Uterus (tissue), 2 donors: ENCODE measurements around the gene SGF29.

Source experiments
- CTCF ChIP-seq, 4 experiments: fragments of 200-600 bp in 2 of 4; fragments of 450-650 bp in 2 of 4; sonication (generic) in 2 of 4; IDR thresholded peaks; one replicate each; pipeline ENCODE4 v1.5.1; 2016 to 2019; ENCODE audit warnings: antibody characterized with exemption in 4 of 4, mild to moderate bottlenecking in 2 of 4, moderate library complexity in 1 of 4
- POLR2A ChIP-seq, 2 donors: fragments of 450-650 bp; IDR thresholded peaks; one replicate each; pipeline ENCODE4 v1.6.1; 2016; ENCODE audit warnings: antibody characterized with exemption in 2 of 2, mild to moderate bottlenecking in 1 of 2, moderate library complexity in 1 of 2

GRCh38 chr16:28609631-28610594 is 56.2 kb downstream of the SGF29 start, which contains the start of gene SULT1A1:
- no peak for TF ChIP-seq CTCF (IDR thresholded peaks at IDR 0.05)
- no peak for TF ChIP-seq POLR2A (IDR thresholded peaks at IDR 0.05)
